H9 (cell line): Measurements from ENCODE around the gene RBM18. TPM values are rescaled to one million over a fixed set of nuclear protein-coding genes. Genes with fewer than 3 reads are reported as not detected.

Source experiments
- DNase-seq: peaks from one replicate; pipeline ENCODE4 v3.0.0-alpha.2; 2017
- H2AFZ ChIP-seq: one replicate; pipeline ENCODE4 v1.6.1; 2013; ENCODE audit warnings: mild to moderate bottlenecking, low read length, control low read depth, moderate library complexity
- H2AK5ac ChIP-seq: 2 replicates; pipeline ENCODE4 v1.6.1; 2013; ENCODE audit warnings: low read length, control low read depth, mixed read lengths; ENCODE audit not compliant: insufficient read length
- H2BK120ac ChIP-seq: one replicate; pipeline ENCODE4 v1.6.1; 2013; ENCODE audit warnings: low read depth, mild to moderate bottlenecking, low read length, control low read depth, inconsistent platforms; ENCODE audit not compliant: poor library complexity, severe bottlenecking
- H2BK12ac ChIP-seq: 2 replicates; pipeline ENCODE4 v1.6.1; 2013; ENCODE audit warnings: low read length, control low read depth, mixed read lengths, low read depth; ENCODE audit not compliant: insufficient read length
- H2BK15ac ChIP-seq: 2 replicates; pipeline ENCODE4 v1.6.1; 2013; ENCODE audit warnings: low read depth, low read length, control low read depth
- H2BK20ac ChIP-seq: one replicate; pipeline ENCODE4 v1.6.1; 2013; ENCODE audit warnings: low read depth, mild to moderate bottlenecking, low read length, control low read depth, inconsistent platforms; ENCODE audit not compliant: poor library complexity, severe bottlenecking
- H2BK5ac ChIP-seq: 2 replicates; pipeline ENCODE4 v1.6.1; 2013; ENCODE audit warnings: low read length, control low read depth, mixed read lengths; ENCODE audit not compliant: insufficient read length
- H3K14ac ChIP-seq: 2 replicates; pipeline ENCODE4 v1.6.1; 2013; ENCODE audit warnings: low read length, control low read depth; ENCODE audit not compliant: insufficient read depth
- H3K18ac ChIP-seq: 2 replicates; pipeline ENCODE4 v1.6.1; 2013; ENCODE audit warnings: low read depth, mild to moderate bottlenecking, mixed read lengths, low read length, control low read depth; ENCODE audit not compliant: insufficient read length
- H3K23ac ChIP-seq: 2 replicates; pipeline ENCODE4 v1.6.1; 2013; ENCODE audit warnings: low read length, control low read depth, mixed read lengths, low read depth; ENCODE audit not compliant: insufficient read length
- H3K23me2 ChIP-seq: 2 replicates; pipeline ENCODE4 v1.6.1; 2013; ENCODE audit warnings: low read depth, mild to moderate bottlenecking, mixed read lengths, low read length, control low read depth; ENCODE audit not compliant: insufficient read length, poor library complexity, severe bottlenecking
- H3K27ac ChIP-seq: 2 replicates; pipeline ENCODE4 v1.5.1; 2013; ENCODE audit warnings: low read length, control low read depth, mixed read lengths, low read depth; ENCODE audit not compliant: insufficient read length
- H3K27me3 ChIP-seq: 2 replicates; pipeline ENCODE4 v1.6.1; 2013; ENCODE audit warnings: low read length, control low read depth, inconsistent platforms; ENCODE audit not compliant: insufficient read depth
- H3K4ac ChIP-seq: 2 replicates; pipeline ENCODE4 v1.6.1; 2013; ENCODE audit warnings: low read depth, mild to moderate bottlenecking, control low read depth, inconsistent platforms, low read length, moderate library complexity
- H3K4me1 ChIP-seq: 2 replicates; pipeline ENCODE4 v1.6.1; 2013; ENCODE audit warnings: low read length, control low read depth, inconsistent platforms; ENCODE audit not compliant: insufficient read depth
- H3K4me2 ChIP-seq: 2 replicates; pipeline ENCODE4 v1.6.1; 2013; ENCODE audit warnings: low read length, control low read depth, mixed read lengths; ENCODE audit not compliant: insufficient read length, insufficient read depth
- H3K56ac ChIP-seq: 2 replicates; pipeline ENCODE4 v1.6.1; 2013; ENCODE audit warnings: low read depth, mild to moderate bottlenecking, mixed read lengths, low read length, control low read depth; ENCODE audit not compliant: insufficient read length
- H3K79me1 ChIP-seq: 2 replicates; pipeline ENCODE4 v1.6.1; 2013; ENCODE audit warnings: low read depth, mild to moderate bottlenecking, moderate library complexity, low read length, control low read depth, inconsistent platforms; ENCODE audit not compliant: insufficient read depth, poor library complexity, severe bottlenecking
- H3K79me2 ChIP-seq: 2 replicates; pipeline ENCODE4 v1.6.1; 2013; ENCODE audit warnings: low read length, control low read depth, inconsistent platforms; ENCODE audit not compliant: insufficient read depth
- H3K9ac ChIP-seq: 2 replicates; pipeline ENCODE4 v1.6.1; 2013; ENCODE audit warnings: low read length, control low read depth, mixed read lengths; ENCODE audit not compliant: insufficient read length; ENCODE audit errors: extremely low read depth
- H3K9me3 ChIP-seq: one replicate; pipeline ENCODE4 v1.6.1; 2013; ENCODE audit warnings: low read depth, low read length, inconsistent platforms; ENCODE audit not compliant: control insufficient read depth
- H3T11ph ChIP-seq: one replicate; pipeline ENCODE4 v1.6.1; 2013; ENCODE audit warnings: mild to moderate bottlenecking, low read length, control low read depth, inconsistent platforms
- H4K20me1 ChIP-seq: one replicate; pipeline ENCODE4 v1.6.1; 2013; ENCODE audit not compliant: control insufficient read depth, insufficient read length, insufficient read depth
- H4K5ac ChIP-seq: 2 replicates; pipeline ENCODE4 v1.6.1; 2013; ENCODE audit warnings: low read depth, mild to moderate bottlenecking, mixed read lengths, low read length, control low read depth; ENCODE audit not compliant: insufficient read length
- H4K8ac ChIP-seq: replicated peaks from 2 replicates; pipeline ENCODE4 v1.6.1; 2013; ENCODE audit warnings: low read length, control low read depth, mixed read lengths, low read depth; ENCODE audit not compliant: insufficient read length
- H4K91ac ChIP-seq: 2 replicates; pipeline ENCODE4 v1.6.1; 2013; ENCODE audit warnings: low read depth, mild to moderate bottlenecking, moderate library complexity, mixed read lengths, low read length, control low read depth; ENCODE audit not compliant: insufficient read length
- H3K27ac Mint-ChIP-seq, 3 experiments: 2 replicates in 2 of 3; 3 replicates in 1 of 3; pipeline ENCODE4 v1.8.0; 2020 to 2021; ENCODE audit warnings: mixed read lengths in 3 of 3, mild to moderate bottlenecking in 1 of 3, moderate library complexity in 1 of 3
- H3K27me3 Mint-ChIP-seq: 2 replicates; pipeline ENCODE4 v1.8.0; 2021; ENCODE audit warnings: low read depth, mild to moderate bottlenecking, moderate library complexity, mixed read lengths
- H3K36me3 Mint-ChIP-seq, 3 experiments: 2 replicates in 2 of 3; 3 replicates in 1 of 3; pipeline ENCODE4 v1.8.0; 2020 to 2021; ENCODE audit warnings: low read depth in 3 of 3, mixed read lengths in 3 of 3; ENCODE audit not compliant: insufficient read depth in 1 of 3
- H3K4me1 Mint-ChIP-seq, 2 experiments: 2 replicates each; pipeline ENCODE4 v1.8.0; 2020; ENCODE audit warnings: mixed read lengths in 2 of 2
- H3K4me3 Mint-ChIP-seq, 2 experiments: 2 replicates in 1 of 2; 3 replicates in 1 of 2; pipeline ENCODE4 v1.8.0; 2020 to 2021; ENCODE audit warnings: mild to moderate bottlenecking in 2 of 2, mixed read lengths in 2 of 2, moderate library complexity in 1 of 2
- H3K9me3 Mint-ChIP-seq, 2 experiments: 2 replicates in 1 of 2; 3 replicates in 1 of 2; pipeline ENCODE4 v1.8.0; 2020; ENCODE audit warnings: mild to moderate bottlenecking in 2 of 2, mixed read lengths in 2 of 2, moderate library complexity in 1 of 2
- CTCF ChIP-seq: fragments of 200-600 bp; sonication (generic); conservative IDR thresholded peaks from 3 replicates; pipeline ENCODE4 v1.8.0; 2021; ENCODE audit warnings: antibody characterized with exemption, mild to moderate bottlenecking
- WGBS: extraction: QIAGEN DNeasy Blood & Tissue Kit; methylation state at CpG from one replicate; pipeline ENCODE4 v1.1.7; 2013; ENCODE audit warnings: missing lambda C conversion rate, low lambda C conversion rate, mixed read lengths; ENCODE audit not compliant: insufficient read length; ENCODE audit errors: extremely low coverage; 5-methylcytosine and 5-hydroxymethylcytosine counted together
- total RNA-seq: library from RNA; stranded (reverse); gene quantifications from 2 replicates; pipeline ENCODE4 v1.2.1, GENCODE V29; 2021

Gene RBM18
- total RNA-seq, 1 experiment from 2014 or later, result 18.9 TPM

GRCh38 chr9:122268041-122268814, 3.6 kb upstream of the RBM18 start:
- Histone ChIP-seq H3T11ph (no peak overlapping the region), H3K4me1 (no peaks in the 10 kb centered on the region), H3K79me1 (peaks cover 4% of the 10 kb centered on the region), H3K4ac (no peak overlapping the region), H3K27me3 (no peaks in the 10 kb centered on the region), H2AK5ac (no peak overlapping the region), H2BK20ac (no peak overlapping the region), H3K23ac (no peak overlapping the region), H3K18ac (no peak overlapping the region), H3K14ac (no peak overlapping the region), H2BK15ac (no peak overlapping the region), H4K5ac (no peak overlapping the region), H2AFZ (no peak overlapping the region), H4K91ac (no peak overlapping the region), H3K9me3 (no peaks in the 10 kb centered on the region), H2BK120ac (no peak overlapping the region), H3K27ac (no peak overlapping the region), H4K20me1 (no peaks in the 10 kb centered on the region), H3K9ac (no peak overlapping the region), H2BK5ac (no peak overlapping the region), H2BK12ac (no peak overlapping the region), H3K56ac (no peak overlapping the region), H3K23me2 (peaks cover 11% of the 10 kb centered on the region), H3K79me2 (peaks cover 4% of the 10 kb centered on the region; the same call in 1 of the 2 replicates), H4K8ac (no peak overlapping the region), H3K4me2 (no peak overlapping the region)
- no peaks in the 10 kb centered on the region for H3K27me3 Mint-ChIP-seq
- no peak for TF ChIP-seq CTCF
- H3K27ac Mint-ChIP-seq, result no peak overlapping the region
- H3K4me1 Mint-ChIP-seq, result peaks cover 11 to 13% of the 10 kb centered on the region in 2 experiments; a peak in 3 of 4 replicates
- peaks cover 11 to 20% (median 15%) of the 10 kb centered on the region in 3 experiments; a peak in 6 of 7 replicates for H3K36me3 Mint-ChIP-seq
- H3K4me3 Mint-ChIP-seq, result no peak overlapping the region; a peak in 1 of 5 replicates
- no peaks in the 10 kb centered on the region for H3K9me3 Mint-ChIP-seq
- WGBS, result no CpG with 5 or more reads among the region's 6 CpGs
- no peak for DNase-seq
